Karpas-422 (cell line): ENCODE data around the gene ASXL1. TPM values are rescaled to one million over a fixed set of nuclear protein-coding genes. Genes with fewer than 3 reads are reported as not detected.
"Not testable (repeated sequence)": the region's sequence is repeated elsewhere in the genome, so short reads cannot be mapped to it uniquely, and the experiment has no call there.

ENCODE experiments used
- DNase-seq: peaks from one replicate; pipeline ENCODE4 v3.0.0-alpha.2; 2015
- H2AFZ ChIP-seq: fragments of 200-600 bp; sonication (generic); 2 replicates; pipeline ENCODE4 v1.6.1; 2014; ENCODE audit warnings: antibody characterized with exemption, low read length, mixed read lengths
- H3K27ac ChIP-seq: fragments of 200-600 bp; sonication (generic); 2 replicates; pipeline ENCODE4 v1.5.1; 2014; ENCODE audit warnings: mild to moderate bottlenecking, low read length, moderate library complexity
- H3K27me3 ChIP-seq: fragments of 200-600 bp; sonication (generic); 2 replicates; pipeline ENCODE4 v1.6.1; 2014; ENCODE audit warnings: low read length, mixed read lengths
- H3K36me3 ChIP-seq: fragments of 200-600 bp; sonication (generic); 2 replicates; pipeline ENCODE4 v1.6.1; 2014; ENCODE audit warnings: low read length, mixed read lengths; ENCODE audit not compliant: insufficient read depth
- H3K4me1 ChIP-seq: fragments of 200-600 bp; sonication (generic); 2 replicates; pipeline ENCODE4 v1.6.1; 2014; ENCODE audit warnings: mild to moderate bottlenecking, low read length, mixed read lengths
- H3K4me2 ChIP-seq: fragments of 200-600 bp; sonication (generic); 2 replicates; pipeline ENCODE4 v1.6.1; 2014; ENCODE audit warnings: low read length, low read depth, mild to moderate bottlenecking; ENCODE audit not compliant: poor library complexity, severe bottlenecking
- H3K4me3 ChIP-seq: fragments of 200-600 bp; sonication (generic); 2 replicates; pipeline ENCODE4 v1.5.1; 2014; ENCODE audit warnings: mild to moderate bottlenecking, antibody characterized with exemption, low read length, mixed read lengths
- H3K79me2 ChIP-seq: fragments of 200-600 bp; sonication (generic); 2 replicates; pipeline ENCODE4 v1.6.1; 2014; ENCODE audit warnings: mild to moderate bottlenecking, low read length, mixed read lengths
- H3K9ac ChIP-seq: fragments of 200-600 bp; sonication (generic); 2 replicates; pipeline ENCODE4 v1.6.0; 2014; ENCODE audit warnings: low read length
- H3K9me2 ChIP-seq: fragments of 200-600 bp; sonication (generic), shearing (Covaris generic); replicated peaks from 2 replicates; pipeline ENCODE4 v1.6.0; 2014; ENCODE audit warnings: mild to moderate bottlenecking, low read length, moderate library complexity; ENCODE audit not compliant: insufficient read depth
- H3K9me3 ChIP-seq: fragments of 300-700, 200-600 bp; sonication (generic); 2 replicates; pipeline ENCODE4 v1.6.1; 2014; ENCODE audit warnings: low read length, mixed read lengths
- H4K20me1 ChIP-seq: fragments of 200-600 bp; sonication (generic); 2 replicates; pipeline ENCODE4 v1.6.1; 2014; ENCODE audit warnings: mild to moderate bottlenecking, antibody characterized with exemption, low read length, low read depth; ENCODE audit not compliant: insufficient read depth
- total RNA-seq: library from RNA; depleted of rRNA; stranded (reverse); fragments of >200 nt; shearing (Covaris generic); gene quantifications from 2 replicates; pipeline ENCODE4 v1.2.3, GENCODE V29; 2014; ENCODE audit warnings: low replicate concordance

ASXL1 gene
- total RNA-seq, 1 experiment from 2014 or later: 39.9 TPM

DNA sequence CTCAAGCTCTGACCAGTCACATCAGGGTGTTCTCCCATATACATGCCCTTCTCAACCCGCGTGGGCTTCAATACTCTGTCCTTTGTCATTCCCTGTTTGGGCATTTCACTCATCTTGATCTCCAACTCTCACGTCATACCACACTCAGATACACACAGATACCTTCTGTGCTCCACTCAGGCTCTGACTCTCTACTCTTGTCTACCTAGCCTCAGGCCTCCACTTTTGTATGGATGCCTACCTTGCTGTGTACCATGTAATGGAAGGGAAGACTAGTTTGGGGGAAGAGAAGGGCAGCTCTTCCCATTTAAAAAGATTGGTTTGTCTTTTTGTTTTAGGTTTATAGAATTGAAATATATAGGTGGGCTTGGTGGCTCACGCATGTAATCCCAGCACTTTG, 48.6 kb downstream of the ASXL1 start:
- Histone ChIP-seq H3K36me3 (peaks cover 3% of the 10 kb centered on the region; the same call in 1 of the 2 replicates), H3K9me3 (no peaks in the 10 kb centered on the region), H4K20me1 (no peaks in the 10 kb centered on the region), H3K79me2 (peaks cover 88% of the 10 kb centered on the region), H3K4me3 (no peak overlapping the region), H3K27ac (no peak overlapping the region), H2AFZ (no peak overlapping the region), H3K4me2 (no peak overlapping the region), H3K4me1 (no peaks in the 10 kb centered on the region; the same call in 1 of the 2 replicates), H3K27me3 (no peaks in the 10 kb centered on the region), H3K9me2 (no peaks in the 10 kb centered on the region), H3K9ac (no peak overlapping the region)
- no peak for DNase-seq

DNA sequence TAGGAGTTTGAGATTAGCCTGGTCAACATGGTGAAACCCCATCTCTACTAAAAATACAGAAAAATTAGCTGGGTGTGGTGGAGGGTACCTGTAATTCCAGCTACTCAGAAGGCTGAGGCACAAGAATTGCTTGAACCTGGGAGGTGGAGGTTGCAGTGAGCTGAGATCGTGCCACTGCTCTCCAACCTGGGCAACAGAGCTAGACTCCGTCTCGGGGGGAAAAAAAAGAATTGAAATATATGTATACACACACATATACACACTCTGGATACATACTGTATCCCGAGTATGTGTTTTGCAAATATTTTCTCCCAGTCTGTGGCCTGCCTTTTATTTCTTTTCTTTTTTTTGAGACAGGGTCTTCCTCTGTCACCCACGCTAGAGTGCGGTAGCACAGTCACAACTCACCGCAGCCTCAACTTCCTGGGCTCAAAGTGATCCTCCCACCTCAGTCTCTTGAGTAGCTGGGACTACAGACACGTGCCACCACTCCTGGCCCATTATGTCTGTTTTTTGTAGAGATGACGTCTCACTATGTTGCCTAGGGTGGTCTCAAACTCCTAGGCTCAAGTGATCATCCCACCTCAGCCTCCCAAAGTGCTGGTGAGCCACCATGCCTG, 49.1 kb downstream of the ASXL1 start:
- not testable (repeated sequence) for H3K4me1 ChIP-seq, H2AFZ ChIP-seq, H3K4me3 ChIP-seq, H3K4me2 ChIP-seq, H3K36me3 ChIP-seq, DNase-seq, H3K27me3 ChIP-seq, H3K27ac ChIP-seq, H3K9ac ChIP-seq, H4K20me1 ChIP-seq, H3K9me3 ChIP-seq, H3K9me2 ChIP-seq
- H3K79me2 ChIP-seq: peaks cover 89% of the 10 kb centered on the region

DNA sequence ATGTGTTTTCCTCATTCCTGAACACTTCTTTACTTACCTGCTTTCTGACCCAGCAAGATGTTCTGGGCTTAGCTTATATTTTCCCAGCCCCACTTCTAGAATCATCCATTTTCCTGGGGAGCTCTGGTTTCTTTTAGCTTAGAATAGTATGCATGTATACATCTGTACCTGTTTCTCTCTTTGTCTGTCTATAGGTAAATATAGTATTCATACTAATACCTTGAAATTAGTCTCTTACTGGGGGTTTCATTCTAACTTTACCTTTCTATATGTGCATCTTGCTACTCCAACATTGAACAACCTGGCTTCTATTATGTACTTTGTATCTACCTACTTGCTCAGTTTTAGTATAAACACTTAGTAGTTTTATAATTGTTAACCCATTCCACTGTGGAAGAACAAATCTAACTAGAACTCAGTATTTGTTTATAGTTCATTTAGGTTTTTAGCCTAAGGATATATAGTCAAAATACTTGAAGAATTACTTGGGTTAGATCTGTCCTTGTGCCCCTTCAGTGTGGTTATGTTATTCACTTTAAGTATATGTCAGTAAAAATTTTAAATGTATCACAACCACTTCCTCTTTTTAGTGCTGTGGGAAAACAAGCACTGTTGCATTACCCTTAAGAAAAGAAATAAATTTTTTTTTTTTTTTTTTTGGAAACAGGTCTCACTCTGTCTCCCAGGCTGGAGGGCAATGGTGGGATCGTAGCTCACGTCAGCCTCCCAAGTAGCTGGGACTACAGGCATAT, 54.0 kb downstream of the ASXL1 start:
- Histone ChIP-seq H3K9ac (no peak overlapping the region), H3K9me3 (no peaks in the 10 kb centered on the region), H3K4me1 (0 out of 2 replicates have a peak, but pooled peaks cover 3% of the 10 kb centered on the region), H4K20me1 (no peaks in the 10 kb centered on the region), H2AFZ (no peak overlapping the region), H3K79me2 (peaks cover 86% of the 10 kb centered on the region), H3K36me3 (peaks cover 3% of the 10 kb centered on the region; the same call in 1 of the 2 replicates), H3K27me3 (no peaks in the 10 kb centered on the region), H3K4me2 (no peak overlapping the region), H3K4me3 (no peak overlapping the region), H3K27ac (no peak overlapping the region), H3K9me2 (no peaks in the 10 kb centered on the region)
- no peak for DNase-seq

DNA sequence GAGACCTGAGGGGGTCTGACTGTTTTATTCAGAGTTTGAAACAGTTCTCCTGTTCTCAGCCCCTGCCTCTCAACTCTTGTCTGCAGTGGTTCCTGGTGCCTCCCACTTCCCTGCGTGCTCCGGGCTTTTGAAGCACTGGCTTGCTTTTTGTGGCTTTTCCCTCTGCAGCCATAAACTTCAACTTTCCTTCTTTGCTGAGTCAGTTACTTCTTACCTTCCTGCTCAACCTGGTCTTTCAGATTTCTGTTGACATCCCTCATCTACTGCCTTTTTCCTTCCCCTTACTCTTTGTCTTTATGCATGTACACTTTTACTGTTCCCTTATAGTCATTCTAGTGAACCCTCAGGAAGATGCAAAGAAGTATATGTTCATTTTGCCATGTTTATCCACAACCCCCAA, 57.4 kb downstream of the ASXL1 start:
- no peak overlapping the region for H2AFZ ChIP-seq
- H3K79me2 ChIP-seq: peaks cover 84% of the 10 kb centered on the region
- no peaks in the 10 kb centered on the region for H4K20me1 ChIP-seq
- no peaks in the 10 kb centered on the region for H3K9me3 ChIP-seq
- H3K4me1 ChIP-seq: peaks cover 11% of the 10 kb centered on the region
- H3K4me2 ChIP-seq: no peak overlapping the region
- H3K9me2 ChIP-seq: no peaks in the 10 kb centered on the region
- H3K4me3 ChIP-seq: no peak overlapping the region
- no peak for DNase-seq
- no peak overlapping the region for H3K9ac ChIP-seq
- no peaks in the 10 kb centered on the region; the same call in 1 of the 2 replicates for H3K36me3 ChIP-seq
- no peak overlapping the region for H3K27ac ChIP-seq
- H3K27me3 ChIP-seq: no peaks in the 10 kb centered on the region

DNA sequence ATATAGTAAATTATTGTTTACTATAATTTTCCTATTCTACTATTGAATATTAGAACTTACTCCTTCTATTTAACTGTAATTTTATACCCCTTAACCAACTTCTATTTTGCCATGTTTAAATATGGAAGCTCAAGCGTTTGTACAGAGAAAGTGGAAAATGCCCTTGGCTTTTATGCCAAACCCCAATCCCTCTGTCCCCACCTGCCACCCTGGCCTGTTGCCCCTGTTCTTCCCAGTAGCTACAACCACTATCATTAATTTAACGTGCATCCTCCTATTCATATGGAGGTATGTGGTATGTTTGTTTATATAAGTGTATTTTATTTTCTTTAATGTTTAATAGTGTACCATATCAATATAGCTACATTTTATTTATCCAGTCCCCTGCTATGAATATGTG, 58.1 kb downstream of the ASXL1 start:
- peaks cover 18% of the 10 kb centered on the region for H3K4me1 ChIP-seq
- no peak for DNase-seq
- H4K20me1 ChIP-seq: no peaks in the 10 kb centered on the region
- H3K9me2 ChIP-seq: no peaks in the 10 kb centered on the region
- no peak overlapping the region for H3K4me3 ChIP-seq
- H2AFZ ChIP-seq: no peak overlapping the region
- H3K27me3 ChIP-seq: no peaks in the 10 kb centered on the region
- no peaks in the 10 kb centered on the region; the same call in 1 of the 2 replicates for H3K36me3 ChIP-seq
- no peak overlapping the region for H3K9ac ChIP-seq
- H3K9me3 ChIP-seq: no peaks in the 10 kb centered on the region
- H3K79me2 ChIP-seq: peaks cover 87% of the 10 kb centered on the region
- no peak overlapping the region for H3K27ac ChIP-seq
- H3K4me2 ChIP-seq: no peak overlapping the region

DNA sequence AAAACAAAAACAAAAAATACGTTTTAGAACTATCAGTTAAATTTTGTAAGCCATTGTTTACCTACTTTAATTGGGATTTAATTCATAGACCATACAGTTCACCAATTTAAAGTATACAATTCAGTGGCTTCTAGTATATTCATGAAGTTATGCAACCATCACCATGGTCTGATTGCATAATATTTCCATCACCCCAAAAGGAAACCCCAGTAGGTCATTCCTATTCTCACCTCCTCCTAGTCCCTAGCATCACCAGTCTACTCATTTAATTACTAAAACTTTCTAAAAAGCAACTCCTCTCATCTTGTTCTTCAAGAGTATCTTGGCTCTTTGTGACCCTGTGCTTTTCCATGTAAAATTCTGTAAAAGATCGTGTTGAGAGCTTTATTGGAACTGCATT, 60.2 kb downstream of the ASXL1 start:
- Histone ChIP-seq H3K4me3 (no peak overlapping the region), H3K27ac (no peak overlapping the region), H3K27me3 (no peaks in the 10 kb centered on the region), H3K9me2 (no peaks in the 10 kb centered on the region), H3K79me2 (peaks cover 85% of the 10 kb centered on the region), H3K9me3 (no peaks in the 10 kb centered on the region), H3K4me1 (peaks cover 19% of the 10 kb centered on the region), H3K9ac (no peak overlapping the region), H4K20me1 (no peaks in the 10 kb centered on the region), H2AFZ (no peak overlapping the region), H3K36me3 (no peaks in the 10 kb centered on the region; the same call in 1 of the 2 replicates), H3K4me2 (no peak overlapping the region)
- no peak for DNase-seq

DNA sequence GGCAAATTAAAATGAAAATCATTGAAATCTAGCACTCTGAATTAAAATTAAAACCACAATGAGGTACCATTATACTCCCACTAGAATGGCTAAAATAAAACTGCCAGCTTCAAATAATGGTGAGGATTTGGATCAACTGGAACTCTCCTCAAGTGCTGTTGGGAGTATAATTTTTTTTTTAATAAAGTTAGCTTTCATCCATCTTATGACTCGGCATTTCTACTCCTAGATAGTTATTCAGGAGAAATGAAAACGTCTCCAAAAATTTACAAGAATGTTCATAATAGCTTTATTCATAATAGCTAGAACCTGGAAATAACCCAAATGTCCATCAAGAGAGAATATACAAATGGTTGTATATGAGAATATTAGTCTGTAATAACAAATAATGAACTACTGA, 63.2 kb downstream of the ASXL1 start:
- peaks cover 7% of the 10 kb centered on the region; the same call in 1 of the 2 replicates for H3K36me3 ChIP-seq
- peaks cover 87% of the 10 kb centered on the region for H3K79me2 ChIP-seq
- no peaks in the 10 kb centered on the region for H4K20me1 ChIP-seq
- no peak for DNase-seq
- no peak overlapping the region for H3K27ac ChIP-seq
- H3K9me2 ChIP-seq: no peaks in the 10 kb centered on the region
- no peak overlapping the region for H3K4me3 ChIP-seq
- no peak overlapping the region for H2AFZ ChIP-seq
- H3K9ac ChIP-seq: no peak overlapping the region
- peaks cover 19% of the 10 kb centered on the region for H3K4me1 ChIP-seq
- H3K27me3 ChIP-seq: no peaks in the 10 kb centered on the region
- no peaks in the 10 kb centered on the region for H3K9me3 ChIP-seq
- H3K4me2 ChIP-seq: peak overlapping the region; percentile 5

DNA sequence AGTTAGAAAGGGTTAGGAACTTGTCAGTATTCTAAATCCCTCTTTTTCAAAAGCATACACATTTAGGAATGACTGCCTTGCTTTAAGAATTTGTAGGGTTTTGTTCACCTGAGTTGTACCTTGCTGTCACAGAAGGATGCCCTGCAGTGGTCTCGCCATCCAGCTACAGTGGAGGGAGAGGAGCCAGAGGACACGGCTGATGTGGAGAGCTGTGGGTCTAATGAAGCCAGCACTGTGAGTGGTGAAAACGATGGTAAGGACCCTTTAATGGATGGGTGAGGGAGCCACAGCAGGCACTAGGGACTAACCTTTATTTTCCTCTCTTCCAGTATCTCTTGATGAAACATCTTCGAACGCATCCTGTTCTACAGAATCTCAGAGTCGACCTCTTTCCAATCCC, 69.9 kb downstream of the ASXL1 start:
- Histone ChIP-seq H3K9me3 (no peaks in the 10 kb centered on the region), H2AFZ (no peak overlapping the region), H3K4me1 (no peaks in the 10 kb centered on the region), H3K4me3 (no peak overlapping the region), H3K4me2 (no peak overlapping the region), H3K36me3 (peaks cover 29% of the 10 kb centered on the region), H3K79me2 (peaks cover 31% of the 10 kb centered on the region), H3K27ac (no peak overlapping the region), H3K9me2 (no peaks in the 10 kb centered on the region), H3K27me3 (no peaks in the 10 kb centered on the region), H4K20me1 (no peaks in the 10 kb centered on the region), H3K9ac (no peak overlapping the region)
- DNase-seq: no peak
